GM18870 (cell line): ENCODE measurements around the gene CAPN9.
"Not testable (repeated sequence)": the region's sequence is repeated elsewhere in the genome, so short reads cannot be mapped to it uniquely, and the experiment has no call there.

ENCODE experiments used
- ATAC-seq: cut with Tn5 transposase; IDR thresholded peaks from one replicate; pipeline ENCODE4 v1.9.1; 2021; ENCODE audit warnings: moderate library complexity; ENCODE audit not compliant: unreplicated experiment

Gene CAPN9

GRCh38 chr1:230710543-230710904 lies 36.7 kb upstream of the CAPN9 start:
- no peak for ATAC-seq

GRCh38 chr1:230711245-230711644 lies 35.9 kb upstream of the CAPN9 start:
- no peak for ATAC-seq

GRCh38 chr1:230712470-230712942 lies 34.7 kb upstream of the CAPN9 start:
- no peak for ATAC-seq

GRCh38 chr1:230713138-230713537 lies 34.0 kb upstream of the CAPN9 start:
- no peak for ATAC-seq

GRCh38 chr1:230713547-230713914 lies 33.7 kb upstream of the CAPN9 start:
- ATAC-seq: no peak

- ATAC-seq: no peak
Measured at GRCh38 chr1:230713915-230714764, 33.0 kb upstream of the CAPN9 start, which contains the start of gene AGT. TSS of gene AGT (minus strand) at chr1:230714122. CDS start at chr1:230710823, 3,299 bp downstream.

GRCh38 chr1:230715510-230715909 lies 31.7 kb upstream of the CAPN9 start:
- ATAC-seq: no peak

GRCh38 chr1:230716453-230716852 lies 30.7 kb upstream of the CAPN9 start:
- ATAC-seq: not testable (repeated sequence)

GRCh38 chr1:230717251-230717650 lies 29.9 kb upstream of the CAPN9 start:
- no peak for ATAC-seq

GRCh38 chr1:230721849-230722522 lies 25.2 kb upstream of the CAPN9 start:
- not testable (repeated sequence) for ATAC-seq

- ATAC-seq: no peak
Measured at GRCh38 chr1:230725256-230726012, 21.8 kb upstream of the CAPN9 start.

- no peak for ATAC-seq
Measured at GRCh38 chr1:230728710-230729392, 18.3 kb upstream of the CAPN9 start.

GRCh38 chr1:230730977-230731376 lies 16.2 kb upstream of the CAPN9 start:
- ATAC-seq: no peak

GRCh38 chr1:230735447-230735846 lies 11.7 kb upstream of the CAPN9 start:
- no peak for ATAC-seq

- no peak for ATAC-seq
Measured at GRCh38 chr1:230737622-230738262, 9.4 kb upstream of the CAPN9 start.

- no peak for ATAC-seq
Measured at GRCh38 chr1:230739564-230740290, 7.5 kb upstream of the CAPN9 start.

GRCh38 chr1:230743899-230744298 lies 3.3 kb upstream of the CAPN9 start:
- ATAC-seq: no peak

GRCh38 chr1:230744382-230744781 lies 2.8 kb upstream of the CAPN9 start:
- no peak for ATAC-seq

GRCh38 chr1:230745071-230745470 lies 2.1 kb upstream of the CAPN9 start:
- ATAC-seq: no peak

GRCh38 chr1:230746617-230747016 lies 571 bp upstream of the CAPN9 start:
- ATAC-seq: no peak
